Measurements from ENCODE around the gene GOPC. TPM values are rescaled to one million over a fixed set of nuclear protein-coding genes. Genes with fewer than 3 reads are reported as not detected.

The GOPC gene
- total RNA-seq, 2 donors from 2014 or later, result 21.0 to 28.4 TPM

GRCh38 chr6:117624869-117625481 lies 22.7 kb upstream of the GOPC start:
- no peaks in the 10 kb centered on the region for H3K36me3 ChIP-seq
- no peak overlapping the region for H3K4me3 ChIP-seq
- no peaks in the 10 kb centered on the region for H3K4me1 ChIP-seq
- peaks cover 3% of the 10 kb centered on the region for H3K9me3 ChIP-seq
- H3K9ac ChIP-seq (ENCODE audit: low read depth in 2 of 2, low read length in 2 of 2), result no peak overlapping the region
- no peaks in the 10 kb centered on the region for H3K27me3 ChIP-seq
- TF ChIP-seq CTCF (IDR thresholded peaks at IDR 0.05), result no peak
- DNase-seq, result no peak
- no peak overlapping the region for H3K27ac ChIP-seq
- intact Hi-C loops (cut with DNase I), result no loop called here

GRCh38 chr6:117619178-117619577 lies 16.9 kb upstream of the GOPC start:
- Histone ChIP-seq H3K9me3 (no peaks in the 10 kb centered on the region), H3K4me1 (no peaks in the 10 kb centered on the region), H3K36me3 (no peaks in the 10 kb centered on the region), H3K4me3 (no peak overlapping the region), H3K9ac (ENCODE audit: low read depth in 2 of 2, low read length in 2 of 2) (no peak overlapping the region), H3K27me3 (no peaks in the 10 kb centered on the region), H3K27ac (no peak overlapping the region)
- no peak for DNase-seq
- no peak for TF ChIP-seq CTCF (IDR thresholded peaks at IDR 0.05)
- intact Hi-C loops (cut with DNase I), result no loop called here

- Histone ChIP-seq H3K27ac (no peak overlapping the region), H3K36me3 (no peaks in the 10 kb centered on the region), H3K9ac (ENCODE audit: low read depth in 2 of 2, low read length in 2 of 2) (no peak overlapping the region), H3K4me1 (no peaks in the 10 kb centered on the region), H3K4me3 (no peak overlapping the region), H3K27me3 (no peaks in the 10 kb centered on the region), H3K9me3 (no peaks in the 10 kb centered on the region)
- intact Hi-C loops (cut with DNase I), result no loop called here
- no peak for DNase-seq
- no peak for TF ChIP-seq CTCF (IDR thresholded peaks at IDR 0.05)
Observed at GRCh38 chr6:117617210-117618035, 15.1 kb upstream of the GOPC start.

- no peak for TF ChIP-seq CTCF (IDR thresholded peaks at IDR 0.05)
- H3K9ac ChIP-seq (ENCODE audit: low read depth in 2 of 2, low read length in 2 of 2), result no peak overlapping the region
- DNase-seq, result no peak
Observed at GRCh38 chr6:117616391-117617209, 14.3 kb upstream of the GOPC start.

GRCh38 chr6:117615750-117616390 lies 13.6 kb upstream of the GOPC start:
- no peak overlapping the region for H3K4me3 ChIP-seq
- H3K9ac ChIP-seq (ENCODE audit: low read depth in 2 of 2, low read length in 2 of 2), result no peak overlapping the region
- H3K4me1 ChIP-seq, result no peaks in the 10 kb centered on the region
- H3K27ac ChIP-seq, result no peak overlapping the region
- no peak for DNase-seq
- intact Hi-C loops (cut with DNase I), result no loop called here
- H3K27me3 ChIP-seq, result no peaks in the 10 kb centered on the region
- no peaks in the 10 kb centered on the region for H3K9me3 ChIP-seq
- H3K36me3 ChIP-seq, result no peaks in the 10 kb centered on the region
- no peak for TF ChIP-seq CTCF (IDR thresholded peaks at IDR 0.05)

More at GRCh38 chr6:117616391-117617209, 14.3 kb upstream of the GOPC start:
- no peaks in the 10 kb centered on the region for H3K27me3 ChIP-seq
- intact Hi-C loops (cut with DNase I), result no loop called here
- no peaks in the 10 kb centered on the region for H3K9me3 ChIP-seq
- no peaks in the 10 kb centered on the region for H3K4me1 ChIP-seq
- no peaks in the 10 kb centered on the region for H3K36me3 ChIP-seq
- no peak overlapping the region for H3K27ac ChIP-seq
- no peak overlapping the region for H3K4me3 ChIP-seq

Data from colonic mucosa (tissue), 4 donors.